ENCODE data around the gene BTBD6. TPM values are rescaled to one million over a fixed set of nuclear protein-coding genes. Genes with fewer than 3 reads are reported as not detected.

The BTBD6 gene
- total RNA-seq, 4 donors from 2014 or later = 41.0 to 52.7 (median 46.9) TPM

GRCh38 chr14:105207996-105208737, 40.2 kb upstream of the BTBD6 start:
- intact Hi-C loops (cut with DNase I) = loop anchor here (10.0 kb wide), 1 partner anchor 77 kb away; no protein-coding TSS in a partner anchor
- no peak for DNase-seq
- H3K4me1 ChIP-seq = peaks cover 17 to 30% (median 25%) of the 10 kb centered on the region in 3 donors
- peaks cover 5 to 48% (median 14%) of the 10 kb centered on the region in 3 donors for H3K36me3 ChIP-seq
- H3K27me3 ChIP-seq = peaks cover 0 to 11% (median 0%) of the 10 kb centered on the region in 4 donors
- H3K27ac ChIP-seq = no peak overlapping the region
- no peak overlapping the region for H3K4me3 ChIP-seq
- H3K9me3 ChIP-seq = no peaks in the 10 kb centered on the region
- TF ChIP-seq CTCF (IDR thresholded peaks at IDR 0.05) = no peak
- no peak for TF ChIP-seq POLR2A (IDR thresholded peaks at IDR 0.05)
- WGBS, 2 donors = 92 to 96% methylated on average over 13 to 16 of the region's 25 CpGs

GRCh38 chr14:105208738-105209075, 39.6 kb upstream of the BTBD6 start:
- Histone ChIP-seq H3K4me3 (no peak overlapping the region), H3K4me1 (peaks cover 15 to 24% (median 19%) of the 10 kb centered on the region in 3 donors), H3K36me3 (peaks cover 5 to 53% (median 14%) of the 10 kb centered on the region in 3 donors), H3K9me3 (no peaks in the 10 kb centered on the region), H3K27me3 (peaks cover 0 to 5% (median 0%) of the 10 kb centered on the region in 4 donors), H3K27ac (no peak overlapping the region)
- WGBS, 2 donors = 84 to 88% methylated on average over 2 to 7 of the region's 12 CpGs
- DNase-seq = no peak
- TF ChIP-seq CTCF (IDR thresholded peaks at IDR 0.05) (no peak), POLR2A (IDR thresholded peaks at IDR 0.05) (no peak)
- intact Hi-C loops (cut with DNase I) = loop anchor here (10.0 kb wide), 1 partner anchor 76 kb away; no protein-coding TSS in a partner anchor

- intact Hi-C loops (cut with DNase I) = loop anchor here (10.0 kb wide), 1 partner anchor 76 kb away; no protein-coding TSS in a partner anchor
Measured at GRCh38 chr14:105209091-105209490, 39.2 kb upstream of the BTBD6 start.

GRCh38 chr14:105209646-105210045, 38.7 kb upstream of the BTBD6 start:
- intact Hi-C loops (cut with DNase I) = loop anchor here (10.0 kb wide), 1 partner anchor 75 kb away; no protein-coding TSS in a partner anchor
- Histone ChIP-seq H3K27ac (no peak overlapping the region), H3K4me3 (no peak overlapping the region), H3K27me3 (no peaks in the 10 kb centered on the region), H3K4me1 (peaks cover 10 to 15% (median 12%) of the 10 kb centered on the region in 3 donors), H3K36me3 (peaks cover 5 to 63% (median 14%) of the 10 kb centered on the region in 3 donors), H3K9me3 (no peaks in the 10 kb centered on the region)
- TF ChIP-seq CTCF (IDR thresholded peaks at IDR 0.05) (no peak), POLR2A (IDR thresholded peaks at IDR 0.05) (no peak)
- WGBS, 2 donors = 80% methylated on average over 2 of the region's 16 CpGs; no CpG with 5 or more reads in 1 of the 2 donors
- no peak for DNase-seq

More at GRCh38 chr14:105209091-105209490, 39.2 kb upstream of the BTBD6 start:
- Histone ChIP-seq H3K4me1 (peaks cover 15 to 21% (median 16%) of the 10 kb centered on the region in 3 donors), H3K36me3 (peaks cover 5 to 57% (median 14%) of the 10 kb centered on the region in 3 donors), H3K27ac (no peak overlapping the region), H3K9me3 (no peaks in the 10 kb centered on the region), H3K4me3 (no peak overlapping the region), H3K27me3 (peaks cover 0 to 1% (median 0%) of the 10 kb centered on the region in 4 donors)
- 50% methylated on average over 2 of the region's 8 CpGs; no CpG with 5 or more reads in 1 of the 2 donors for WGBS, 2 donors
- DNase-seq = no peak
- TF ChIP-seq POLR2A (IDR thresholded peaks at IDR 0.05) (no peak), CTCF (IDR thresholded peaks at IDR 0.05) (no peak)

Data from esophagus squamous epithelium (tissue), 5 donors.